ENCODE measurements around the gene DTNBP1.

Gene DTNBP1

GRCh38 chr6:15577550-15578171, 85.2 kb downstream of the DTNBP1 start:
- TF ChIP-seq CTCF (IDR thresholded peaks at IDR 0.05; ENCODE audit: low read depth, low read length, missing control alignments) = no peak
- Histone ChIP-seq H3K27ac (no peak overlapping the region), H3K27me3 (replicated peaks) (no peaks in the 10 kb centered on the region), H3K36me3 (replicated peaks) (no peaks in the 10 kb centered on the region), H3K4me3 (ENCODE audit: low read depth, low read length) (no peak overlapping the region)
- in situ Hi-C loops (cut with HindIII; ENCODE audit: low pct_ligation_motif_present, low sequenced_read_pairs) = no loop called here
- DNase-seq = no peak

- no peak for TF ChIP-seq CTCF (IDR thresholded peaks at IDR 0.05; ENCODE audit: low read depth, low read length, missing control alignments)
- Histone ChIP-seq H3K27ac (no peak overlapping the region), H3K36me3 (replicated peaks) (no peaks in the 10 kb centered on the region), H3K27me3 (replicated peaks) (no peaks in the 10 kb centered on the region), H3K4me3 (ENCODE audit: low read depth, low read length) (no peak overlapping the region)
- DNase-seq = no peak
- in situ Hi-C loops (cut with HindIII; ENCODE audit: low pct_ligation_motif_present, low sequenced_read_pairs) = no loop called here
Observed at GRCh38 chr6:15577106-15577505, 85.7 kb downstream of the DTNBP1 start.

- Histone ChIP-seq H3K27me3 (replicated peaks) (no peaks in the 10 kb centered on the region), H3K27ac (no peak overlapping the region), H3K36me3 (replicated peaks) (no peaks in the 10 kb centered on the region), H3K4me3 (ENCODE audit: low read depth, low read length) (no peak overlapping the region)
- in situ Hi-C loops (cut with HindIII; ENCODE audit: low pct_ligation_motif_present, low sequenced_read_pairs) = no loop called here
- DNase-seq = no peak
- TF ChIP-seq CTCF (IDR thresholded peaks at IDR 0.05; ENCODE audit: low read depth, low read length, missing control alignments) = no peak
Observed at GRCh38 chr6:15575357-15576033, 87.3 kb downstream of the DTNBP1 start.

- Histone ChIP-seq H3K27ac (no peak overlapping the region), H3K4me3 (ENCODE audit: low read depth, low read length) (no peak overlapping the region), H3K27me3 (replicated peaks) (no peaks in the 10 kb centered on the region), H3K36me3 (replicated peaks) (no peaks in the 10 kb centered on the region)
- no peak for DNase-seq
- in situ Hi-C loops (cut with HindIII; ENCODE audit: low pct_ligation_motif_present, low sequenced_read_pairs) = no loop called here
- no peak for TF ChIP-seq CTCF (IDR thresholded peaks at IDR 0.05; ENCODE audit: low read depth, low read length, missing control alignments)
Observed at GRCh38 chr6:15574486-15574885, 88.3 kb downstream of the DTNBP1 start.

- Histone ChIP-seq H3K4me3 (ENCODE audit: low read depth, low read length) (no peak overlapping the region), H3K27me3 (replicated peaks) (no peaks in the 10 kb centered on the region), H3K27ac (no peak overlapping the region), H3K36me3 (replicated peaks) (no peaks in the 10 kb centered on the region)
- DNase-seq = no peak
- TF ChIP-seq CTCF (IDR thresholded peaks at IDR 0.05; ENCODE audit: low read depth, low read length, missing control alignments) = no peak
- in situ Hi-C loops (cut with HindIII; ENCODE audit: low pct_ligation_motif_present, low sequenced_read_pairs) = no loop called here
Observed at GRCh38 chr6:15574023-15574422, 88.8 kb downstream of the DTNBP1 start.

GRCh38 chr6:15573384-15573783, 89.4 kb downstream of the DTNBP1 start:
- Histone ChIP-seq H3K27me3 (replicated peaks) (no peaks in the 10 kb centered on the region), H3K4me3 (ENCODE audit: low read depth, low read length) (no peak overlapping the region), H3K36me3 (replicated peaks) (no peaks in the 10 kb centered on the region), H3K27ac (no peak overlapping the region)
- in situ Hi-C loops (cut with HindIII; ENCODE audit: low pct_ligation_motif_present, low sequenced_read_pairs) = no loop called here
- DNase-seq = no peak
- TF ChIP-seq CTCF (IDR thresholded peaks at IDR 0.05; ENCODE audit: low read depth, low read length, missing control alignments) = no peak
